BLaER1 (cell line): ENCODE data around the gene SLC49A3.

ENCODE experiments used
- H3K27ac ChIP-seq: shearing (Covaris generic); formaldehyde crosslinking; 2 replicates; pipeline ENCODE4 v1.8.1; 2022
- H3K27me3 ChIP-seq: shearing (Covaris generic); formaldehyde crosslinking; 2 replicates; pipeline ENCODE4 v1.8.1; 2022
- H3K36me3 ChIP-seq: shearing (Covaris generic); formaldehyde crosslinking; 2 replicates; pipeline ENCODE4 v1.8.1; 2022
- H3K4me1 ChIP-seq: shearing (Covaris generic); formaldehyde crosslinking; 2 replicates; pipeline ENCODE4 v1.8.1; 2022
- H3K4me2 ChIP-seq: shearing (Covaris generic); formaldehyde crosslinking; 2 replicates; pipeline ENCODE4 v1.8.1; 2022
- H3K4me3 ChIP-seq: shearing (Covaris generic); formaldehyde crosslinking; 2 replicates; pipeline ENCODE4 v1.8.1; 2022
- H3K9ac ChIP-seq: shearing (Covaris generic); formaldehyde crosslinking; 2 replicates; pipeline ENCODE4 v1.8.1; 2022
- H3K9me3 ChIP-seq: shearing (Covaris generic); formaldehyde crosslinking; 2 replicates; pipeline ENCODE4 v1.8.1; 2022
- H4K20me1 ChIP-seq: shearing (Covaris generic); formaldehyde crosslinking; 2 replicates; pipeline ENCODE4 v1.8.1; 2022
- Cebpa-rat ChIP-seq: shearing (Covaris generic); IDR thresholded peaks from 2 replicates; pipeline ENCODE4 v1.8.1; 2022

The SLC49A3 gene

GRCh38 chr4:680928-681645 lies 7.9 kb downstream of the SLC49A3 start:
- Histone ChIP-seq H3K27ac (peak overlapping the region; percentile 26; the same call in 1 of the 2 replicates), H3K4me1 (peaks cover 61% of the 10 kb centered on the region), H3K4me3 (peak overlapping the region; percentile 53), H4K20me1 (no peaks in the 10 kb centered on the region), H3K36me3 (no peaks in the 10 kb centered on the region), H3K9me3 (no peaks in the 10 kb centered on the region), H3K27me3 (no peaks in the 10 kb centered on the region), H3K9ac (peak overlapping the region; percentile 53; the same call in 1 of the 2 replicates), H3K4me2 (peak overlapping the region; percentile 90)
- TF ChIP-seq Cebpa-rat, result no peak

GRCh38 chr4:680551-680927 lies 8.4 kb downstream of the SLC49A3 start:
- H3K27ac ChIP-seq, result peak overlapping the region; percentile 26; the same call in 1 of the 2 replicates
- no peak for TF ChIP-seq Cebpa-rat
- H3K4me3 ChIP-seq, result peak overlapping the region; percentile 53
- H3K27me3 ChIP-seq, result no peaks in the 10 kb centered on the region
- H3K4me2 ChIP-seq, result peak overlapping the region; percentile 90
- H3K4me1 ChIP-seq, result peaks cover 66% of the 10 kb centered on the region
- no peaks in the 10 kb centered on the region for H3K36me3 ChIP-seq
- H3K9me3 ChIP-seq, result no peaks in the 10 kb centered on the region
- no peaks in the 10 kb centered on the region for H4K20me1 ChIP-seq
- H3K9ac ChIP-seq, result peak overlapping the region; percentile 53; the same call in 1 of the 2 replicates

GRCh38 chr4:680091-680490 lies 8.9 kb downstream of the SLC49A3 start:
- Histone ChIP-seq H3K4me3 (no peak overlapping the region), H3K4me1 (peaks cover 71% of the 10 kb centered on the region), H3K27ac (no peak overlapping the region), H3K9me3 (no peaks in the 10 kb centered on the region), H3K27me3 (no peaks in the 10 kb centered on the region), H4K20me1 (no peaks in the 10 kb centered on the region), H3K36me3 (no peaks in the 10 kb centered on the region), H3K9ac (no peak overlapping the region), H3K4me2 (peak overlapping the region; percentile 90; the same call in 1 of the 2 replicates)
- TF ChIP-seq Cebpa-rat, result no peak

- Histone ChIP-seq H3K9me3 (no peaks in the 10 kb centered on the region), H3K4me1 (peaks cover 75% of the 10 kb centered on the region), H3K36me3 (no peaks in the 10 kb centered on the region), H3K27me3 (no peaks in the 10 kb centered on the region), H3K27ac (no peak overlapping the region), H3K4me3 (no peak overlapping the region), H3K4me2 (no peak overlapping the region), H4K20me1 (no peaks in the 10 kb centered on the region), H3K9ac (no peak overlapping the region)
- TF ChIP-seq Cebpa-rat, result no peak
These were observed 9.3 kb downstream of the SLC49A3 start for GRCh38 chr4:679629-680028.

GRCh38 chr4:679104-679481 lies 9.9 kb downstream of the SLC49A3 start:
- no peaks in the 10 kb centered on the region for H3K9me3 ChIP-seq
- TF ChIP-seq Cebpa-rat, result no peak
- H3K9ac ChIP-seq, result no peak overlapping the region
- no peak overlapping the region for H3K4me3 ChIP-seq
- no peaks in the 10 kb centered on the region for H3K36me3 ChIP-seq
- no peaks in the 10 kb centered on the region for H3K27me3 ChIP-seq
- no peaks in the 10 kb centered on the region for H4K20me1 ChIP-seq
- H3K4me2 ChIP-seq, result no peak overlapping the region
- H3K4me1 ChIP-seq, result peaks cover 74% of the 10 kb centered on the region
- no peak overlapping the region for H3K27ac ChIP-seq

GRCh38 chr4:678331-679103 lies 10.4 kb downstream of the SLC49A3 start:
- no peaks in the 10 kb centered on the region for H3K27me3 ChIP-seq

GRCh38 chr4:677431-678293 lies 11.3 kb downstream of the SLC49A3 start:
- Histone ChIP-seq H3K27me3 (no peaks in the 10 kb centered on the region), H3K9me3 (no peaks in the 10 kb centered on the region), H4K20me1 (peaks cover 7% of the 10 kb centered on the region; the same call in 1 of the 2 replicates), H3K4me3 (no peak overlapping the region; the same call in 1 of the 2 replicates), H3K9ac (peak overlapping the region; percentile 96; the same call in 1 of the 2 replicates), H3K36me3 (peaks cover 7% of the 10 kb centered on the region), H3K27ac (peak overlapping the region; percentile 96), H3K4me1 (peaks cover 69% of the 10 kb centered on the region), H3K4me2 (peak overlapping the region; percentile 98)
- TF ChIP-seq Cebpa-rat, result no peak

More at GRCh38 chr4:678331-679103, 10.4 kb downstream of the SLC49A3 start:
- Histone ChIP-seq H3K4me3 (no peak overlapping the region), H4K20me1 (peaks cover under 1% of the 10 kb centered on the region; the same call in 1 of the 2 replicates), H3K27ac (no peak overlapping the region), H3K9ac (no peak overlapping the region), H3K9me3 (no peaks in the 10 kb centered on the region), H3K36me3 (no peaks in the 10 kb centered on the region), H3K4me1 (peaks cover 69% of the 10 kb centered on the region), H3K4me2 (peak overlapping the region; percentile 98; the same call in 1 of the 2 replicates)
- TF ChIP-seq Cebpa-rat, result no peak

- Histone ChIP-seq H3K27me3 (no peaks in the 10 kb centered on the region), H3K9ac (peak overlapping the region; percentile 96), H3K27ac (peak overlapping the region; percentile 96), H3K36me3 (peaks cover 15% of the 10 kb centered on the region), H4K20me1 (peaks cover 7% of the 10 kb centered on the region; the same call in 1 of the 2 replicates), H3K4me2 (peak overlapping the region; percentile 98), H3K9me3 (no peaks in the 10 kb centered on the region), H3K4me1 (peaks cover 67% of the 10 kb centered on the region), H3K4me3 (peak overlapping the region; percentile 95)
- no peak for TF ChIP-seq Cebpa-rat
These were observed 12.1 kb downstream of the SLC49A3 start for GRCh38 chr4:676871-677235.
